ENCODE measurements around the gene GFRA1. TPM values are rescaled to one million over a fixed set of nuclear protein-coding genes. Genes with fewer than 3 reads are reported as not detected.

The GFRA1 gene
- total RNA-seq, 2 experiments from 2014 or later: not detected

DNA sequence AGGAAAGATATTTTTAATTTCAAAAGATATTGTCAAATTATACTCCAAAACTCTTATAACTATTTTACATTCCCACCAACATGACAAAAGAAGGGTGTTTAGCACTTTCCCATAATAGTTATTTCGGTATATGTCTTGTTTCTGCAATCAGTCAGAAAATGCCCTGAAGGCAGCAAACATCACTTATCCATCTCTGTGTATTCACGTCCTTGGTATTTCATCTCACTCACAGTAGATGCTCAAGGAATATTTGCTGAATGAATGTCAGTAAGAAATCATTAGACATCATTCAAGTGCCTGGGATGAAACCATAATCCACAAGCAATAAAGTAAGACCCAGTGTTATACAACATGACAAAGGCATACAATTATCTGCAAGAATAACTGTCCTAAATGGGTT lies 112.7 kb downstream of the GFRA1 start:
- Histone ChIP-seq H3K4me3 (ENCODE audit: low read length) (no peak overlapping the region), H3K27me3 (ENCODE audit: control insufficient read depth in 1 of 2, insufficient read depth in 2 of 2, low read length in 2 of 2) (no peaks in the 10 kb centered on the region), H3K4me1 (ENCODE audit: insufficient read depth, low read length) (no peaks in the 10 kb centered on the region), H3K9me3 (ENCODE audit: control insufficient read depth in 1 of 2, insufficient read depth in 1 of 2, low read length in 2 of 2) (peaks cover 0 to 8% of the 10 kb centered on the region in 2 experiments), H3K36me3 (ENCODE audit: insufficient read depth, low read length) (no peaks in the 10 kb centered on the region), H3K27ac (ENCODE audit: low read depth in 1 of 2, low read length in 2 of 2) (no peak overlapping the region)
- H3K9me3 Mint-ChIP-seq: no peaks in the 10 kb centered on the region
- no peak overlapping the region for H3K4me3 Mint-ChIP-seq
- ATAC-seq (ENCODE audit: poor library complexity): no peak
- no peak for DNase-seq
- TF ChIP-seq, protein P1, sequence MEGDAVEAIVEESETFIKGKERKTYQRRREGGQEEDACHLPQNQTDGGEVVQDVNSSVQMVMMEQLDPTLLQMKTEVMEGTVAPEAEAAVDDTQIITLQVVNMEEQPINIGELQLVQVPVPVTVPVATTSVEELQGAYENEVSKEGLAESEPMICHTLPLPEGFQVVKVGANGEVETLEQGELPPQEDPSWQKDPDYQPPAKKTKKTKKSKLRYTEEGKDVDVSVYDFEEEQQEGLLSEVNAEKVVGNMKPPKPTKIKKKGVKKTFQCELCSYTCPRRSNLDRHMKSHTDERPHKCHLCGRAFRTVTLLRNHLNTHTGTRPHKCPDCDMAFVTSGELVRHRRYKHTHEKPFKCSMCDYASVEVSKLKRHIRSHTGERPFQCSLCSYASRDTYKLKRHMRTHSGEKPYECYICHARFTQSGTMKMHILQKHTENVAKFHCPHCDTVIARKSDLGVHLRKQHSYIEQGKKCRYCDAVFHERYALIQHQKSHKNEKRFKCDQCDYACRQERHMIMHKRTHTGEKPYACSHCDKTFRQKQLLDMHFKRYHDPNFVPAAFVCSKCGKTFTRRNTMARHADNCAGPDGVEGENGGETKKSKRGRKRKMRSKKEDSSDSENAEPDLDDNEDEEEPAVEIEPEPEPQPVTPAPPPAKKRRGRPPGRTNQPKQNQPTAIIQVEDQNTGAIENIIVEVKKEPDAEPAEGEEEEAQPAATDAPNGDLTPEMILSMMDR (IDR thresholded peaks at IDR 0.05): no peak
- POLR2A ChIA-PET: no interaction called here
- CTCF ChIA-PET: no interaction called here
- H3K27me3 Mint-ChIP-seq: no peaks in the 10 kb centered on the region
- no peaks in the 10 kb centered on the region for H3K4me1 Mint-ChIP-seq (ENCODE audit: low read depth)
- H3K27ac Mint-ChIP-seq: no peak overlapping the region
- intact Hi-C loops (cut with DNase I, micrococcal nuclease): no loop called here
- H3K36me3 Mint-ChIP-seq (ENCODE audit: low read depth): no peaks in the 10 kb centered on the region

DNA sequence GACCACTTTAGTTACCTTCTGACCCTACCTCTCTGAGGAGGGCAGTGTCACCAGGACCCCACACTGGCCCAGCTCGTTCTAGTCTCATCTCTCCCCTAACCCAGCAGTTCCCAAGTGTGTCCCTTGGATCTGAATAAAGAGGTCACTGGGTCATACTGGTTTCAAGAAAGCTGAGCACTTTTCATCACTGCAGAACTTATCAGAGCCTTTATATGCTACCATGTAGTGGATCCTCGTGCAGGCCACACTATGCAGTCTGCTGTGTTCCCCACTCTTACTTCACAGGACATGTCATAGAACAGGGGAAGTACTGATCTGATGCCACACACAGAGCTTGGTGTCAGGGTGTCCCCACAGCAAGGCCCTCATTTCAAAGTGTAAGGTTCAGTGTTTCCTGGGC lies 113.8 kb downstream of the GFRA1 start:
- ChIA-PET CTCF (no interaction called here), POLR2A (no interaction called here)
- H3K36me3 Mint-ChIP-seq (ENCODE audit: low read depth): no peaks in the 10 kb centered on the region
- H3K36me3 ChIP-seq (ENCODE audit: insufficient read depth, low read length): no peaks in the 10 kb centered on the region
- DNase-seq (no peak), ATAC-seq (ENCODE audit: poor library complexity) (no peak)
- no peak overlapping the region for H3K27ac Mint-ChIP-seq
- no peak overlapping the region for H3K27ac ChIP-seq (ENCODE audit: low read depth in 1 of 2, low read length in 2 of 2)
- no peaks in the 10 kb centered on the region for H3K4me1 ChIP-seq (ENCODE audit: insufficient read depth, low read length)
- intact Hi-C loops (cut with DNase I, micrococcal nuclease): no loop called here
- no peaks in the 10 kb centered on the region for H3K27me3 ChIP-seq (ENCODE audit: control insufficient read depth in 1 of 2, insufficient read depth in 2 of 2, low read length in 2 of 2)
- no peaks in the 10 kb centered on the region for H3K9me3 Mint-ChIP-seq
- no peaks in the 10 kb centered on the region for H3K4me1 Mint-ChIP-seq (ENCODE audit: low read depth)
- no peak overlapping the region for H3K4me3 ChIP-seq (ENCODE audit: low read length)
- H3K9me3 ChIP-seq (ENCODE audit: control insufficient read depth in 1 of 2, insufficient read depth in 1 of 2, low read length in 2 of 2): peaks cover 0 to 8% of the 10 kb centered on the region in 2 experiments
- H3K4me3 Mint-ChIP-seq: no peak overlapping the region
- TF ChIP-seq, protein P1 (IDR thresholded peaks at IDR 0.05): no peak
- H3K27me3 Mint-ChIP-seq: no peaks in the 10 kb centered on the region

DNA sequence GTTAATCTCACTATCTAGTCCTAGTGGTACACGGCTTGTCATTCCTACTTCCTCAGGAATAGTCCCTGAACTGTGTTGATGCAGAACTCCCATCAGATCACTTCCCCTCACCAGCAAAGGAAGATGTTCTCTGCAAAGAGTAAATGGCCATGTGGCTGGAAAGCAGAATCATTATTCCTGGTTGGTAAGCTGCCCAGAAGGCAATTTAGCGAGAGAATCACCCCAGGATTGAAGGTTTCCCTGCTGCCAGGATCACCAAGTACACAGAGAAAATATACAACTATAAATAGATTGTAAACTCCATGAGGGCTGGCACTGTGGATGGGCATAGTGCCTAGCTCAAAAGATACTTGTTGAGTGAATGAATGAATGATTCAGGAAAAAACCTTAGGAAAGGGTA lies 115.0 kb downstream of the GFRA1 start:
- H3K27ac Mint-ChIP-seq: no peak overlapping the region
- no peaks in the 10 kb centered on the region for H3K27me3 Mint-ChIP-seq
- H3K4me1 ChIP-seq (ENCODE audit: insufficient read depth, low read length): no peaks in the 10 kb centered on the region
- H3K27ac ChIP-seq (ENCODE audit: low read depth in 1 of 2, low read length in 2 of 2): no peak overlapping the region
- no peak for ATAC-seq (ENCODE audit: poor library complexity)
- H3K27me3 ChIP-seq (ENCODE audit: control insufficient read depth in 1 of 2, insufficient read depth in 2 of 2, low read length in 2 of 2): no peaks in the 10 kb centered on the region
- H3K4me3 Mint-ChIP-seq: no peak overlapping the region
- TF ChIP-seq, protein P1 (IDR thresholded peaks at IDR 0.05): no peak
- intact Hi-C loops (cut with DNase I, micrococcal nuclease): no loop called here
- H3K4me3 ChIP-seq (ENCODE audit: low read length): no peak overlapping the region
- POLR2A ChIA-PET: no interaction called here
- peaks cover 0 to 8% of the 10 kb centered on the region in 2 experiments for H3K9me3 ChIP-seq (ENCODE audit: control insufficient read depth in 1 of 2, insufficient read depth in 1 of 2, low read length in 2 of 2)
- no peaks in the 10 kb centered on the region for H3K36me3 ChIP-seq (ENCODE audit: insufficient read depth, low read length)
- no peak for DNase-seq
- no peaks in the 10 kb centered on the region for H3K4me1 Mint-ChIP-seq (ENCODE audit: low read depth)
- CTCF ChIA-PET: no interaction called here
- no peaks in the 10 kb centered on the region for H3K9me3 Mint-ChIP-seq
- no peaks in the 10 kb centered on the region for H3K36me3 Mint-ChIP-seq (ENCODE audit: low read depth)
